ENCODE data around the gene ATP13A3.

DNA sequence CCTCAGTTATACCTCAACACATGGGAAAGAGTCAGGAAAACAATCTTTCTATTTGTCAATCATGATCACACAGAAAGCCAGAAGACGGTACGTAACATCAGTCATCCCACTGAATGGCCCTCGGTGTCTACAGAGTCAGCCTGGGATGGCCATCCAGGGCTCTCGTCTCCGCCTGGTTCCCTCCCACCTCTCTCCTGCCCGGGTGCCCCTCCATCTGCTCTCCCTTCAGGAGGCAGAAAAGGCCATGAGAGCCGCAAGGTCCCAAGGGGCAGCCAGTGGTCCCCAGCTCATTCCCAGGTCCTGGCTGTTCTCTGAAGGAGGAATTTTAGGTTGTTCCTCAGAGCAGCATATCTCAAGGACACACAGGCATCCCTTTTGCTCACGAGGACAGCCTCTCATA is 112.9 kb downstream of the ATP13A3 start:
- TF ChIP-seq, protein P1, sequence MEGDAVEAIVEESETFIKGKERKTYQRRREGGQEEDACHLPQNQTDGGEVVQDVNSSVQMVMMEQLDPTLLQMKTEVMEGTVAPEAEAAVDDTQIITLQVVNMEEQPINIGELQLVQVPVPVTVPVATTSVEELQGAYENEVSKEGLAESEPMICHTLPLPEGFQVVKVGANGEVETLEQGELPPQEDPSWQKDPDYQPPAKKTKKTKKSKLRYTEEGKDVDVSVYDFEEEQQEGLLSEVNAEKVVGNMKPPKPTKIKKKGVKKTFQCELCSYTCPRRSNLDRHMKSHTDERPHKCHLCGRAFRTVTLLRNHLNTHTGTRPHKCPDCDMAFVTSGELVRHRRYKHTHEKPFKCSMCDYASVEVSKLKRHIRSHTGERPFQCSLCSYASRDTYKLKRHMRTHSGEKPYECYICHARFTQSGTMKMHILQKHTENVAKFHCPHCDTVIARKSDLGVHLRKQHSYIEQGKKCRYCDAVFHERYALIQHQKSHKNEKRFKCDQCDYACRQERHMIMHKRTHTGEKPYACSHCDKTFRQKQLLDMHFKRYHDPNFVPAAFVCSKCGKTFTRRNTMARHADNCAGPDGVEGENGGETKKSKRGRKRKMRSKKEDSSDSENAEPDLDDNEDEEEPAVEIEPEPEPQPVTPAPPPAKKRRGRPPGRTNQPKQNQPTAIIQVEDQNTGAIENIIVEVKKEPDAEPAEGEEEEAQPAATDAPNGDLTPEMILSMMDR (IDR thresholded peaks at IDR 0.05), result no peak
- no peak for TF ChIP-seq POLR2A (IDR thresholded peaks at IDR 0.05)

Measured in vagina (tissue), 2 donors.